HG02870 (cell line): ENCODE results near the gene COL18A1.
"Not testable (repeated sequence)": the region's sequence is repeated elsewhere in the genome, so short reads cannot be mapped to it uniquely, and the experiment has no call there.

ENCODE experiments used
- ATAC-seq: cut with Tn5 transposase; IDR thresholded peaks from one replicate; pipeline ENCODE4 v1.9.1; 2021; ENCODE audit warnings: mild to moderate bottlenecking, moderate library complexity; ENCODE audit not compliant: unreplicated experiment

The COL18A1 gene

GRCh38 chr21:45501081-45502005 lies 96.4 kb downstream of the COL18A1 start:
- not testable (repeated sequence) for ATAC-seq

- no peak for ATAC-seq
Observed at GRCh38 chr21:45502006-45502345, 97.0 kb downstream of the COL18A1 start.

- no peak for ATAC-seq
Observed at GRCh38 chr21:45502600-45502999, 97.6 kb downstream of the COL18A1 start.

- not testable (repeated sequence) for ATAC-seq
Observed at GRCh38 chr21:45503226-45503625, 98.3 kb downstream of the COL18A1 start.

- no peak for ATAC-seq
Observed at GRCh38 chr21:45504021-45504515, 99.1 kb downstream of the COL18A1 start.

GRCh38 chr21:45504516-45505415 lies 99.8 kb downstream of the COL18A1 start:
- no peak for ATAC-seq

DNA sequence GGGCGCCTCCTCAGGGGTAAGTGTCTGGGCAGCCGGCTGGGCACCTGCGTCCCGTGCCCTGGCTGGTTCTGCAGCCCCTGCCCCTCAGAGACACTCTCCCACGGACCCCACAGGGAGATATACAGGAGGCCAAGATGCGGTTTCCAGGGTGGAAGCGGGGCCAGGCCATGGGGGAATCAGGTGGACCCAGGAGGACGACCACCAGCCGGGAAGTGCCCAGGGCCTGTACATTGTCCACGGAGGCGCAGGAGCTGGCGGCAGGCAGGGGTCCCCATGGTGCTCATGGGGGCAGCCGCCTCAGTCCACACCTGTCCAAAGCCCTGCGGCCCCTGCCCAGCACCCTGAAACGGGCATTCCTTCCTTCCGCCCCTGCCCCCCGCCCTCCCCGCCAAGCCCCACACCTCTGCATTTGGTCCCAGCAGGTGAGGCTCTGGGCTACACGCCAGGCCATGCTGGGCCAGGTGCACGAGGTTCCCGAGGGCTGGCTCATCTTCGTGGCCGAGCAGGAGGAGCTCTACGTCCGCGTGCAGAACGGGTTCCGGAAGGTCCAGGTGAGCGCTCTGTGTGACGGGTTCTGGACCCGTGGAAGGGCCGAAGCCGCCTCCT lies 100.6 kb downstream of the COL18A1 start:
- no peak for ATAC-seq

DNA sequence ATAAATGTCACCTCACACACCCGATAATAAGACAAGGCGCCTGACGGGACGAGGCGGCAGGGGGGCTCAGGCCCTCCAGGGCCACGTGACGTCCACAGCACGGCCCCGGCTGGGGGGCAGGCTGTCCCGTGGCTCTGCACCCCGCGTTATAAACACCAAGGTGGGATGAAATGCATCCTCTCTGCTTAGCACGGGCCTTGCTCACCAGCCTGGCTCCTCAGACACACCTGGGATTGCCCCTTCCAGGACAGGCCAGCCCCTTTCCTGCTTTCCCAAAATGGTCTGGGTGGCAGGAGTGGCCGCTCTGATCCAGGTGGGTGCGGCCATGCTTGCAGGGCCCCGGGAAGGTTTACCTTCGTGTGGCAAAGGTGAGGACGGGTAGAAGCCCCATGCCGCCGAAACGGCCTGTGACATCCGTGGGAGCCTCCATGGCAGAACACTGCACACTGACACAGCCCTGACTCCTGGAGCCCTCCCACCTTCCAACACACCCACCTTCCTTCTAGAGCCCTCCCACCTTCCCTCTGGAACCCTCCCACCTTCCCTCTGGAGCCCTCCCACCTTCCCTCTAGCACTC lies 101.4 kb downstream of the COL18A1 start:
- no peak for ATAC-seq

DNA sequence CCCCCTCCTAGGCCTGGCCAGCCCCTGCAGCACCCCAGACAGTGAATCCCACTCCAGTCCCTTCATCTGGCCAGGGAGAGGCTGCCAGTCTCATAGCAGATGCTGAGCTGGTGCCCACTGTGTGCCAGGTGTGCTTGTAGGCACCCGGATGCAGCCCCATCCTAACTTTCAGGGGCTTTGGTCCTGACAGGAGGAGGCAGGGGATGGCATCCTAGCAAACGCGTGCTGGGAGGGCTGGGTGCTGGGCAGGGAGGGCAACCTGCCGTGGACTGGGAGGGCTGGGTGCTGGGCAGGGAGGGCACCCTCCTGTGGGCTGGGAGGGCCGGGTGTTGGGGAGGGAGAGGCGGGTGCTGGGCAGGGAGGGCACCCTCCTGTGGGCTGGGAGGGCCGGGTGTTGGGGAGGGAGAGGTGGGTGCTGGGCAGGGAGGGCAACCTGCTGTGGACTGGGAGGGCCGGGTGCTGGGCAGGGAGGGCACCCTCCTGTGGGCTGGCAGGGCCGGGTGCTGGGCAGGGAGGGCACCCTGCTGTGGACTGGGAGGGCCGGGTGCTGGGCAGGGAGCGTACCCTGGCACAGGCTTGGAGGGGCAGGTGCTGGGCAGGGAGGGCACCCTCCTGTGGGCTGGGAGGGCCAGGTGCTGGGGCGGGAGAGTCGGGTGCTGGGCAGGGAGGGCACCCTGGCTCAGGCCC lies 102.0 kb downstream of the COL18A1 start:
- ATAC-seq, result no peak

- ATAC-seq, result no peak
Observed at GRCh38 chr21:45507523-45507875, 102.5 kb downstream of the COL18A1 start.

- ATAC-seq, result no peak
Observed at GRCh38 chr21:45507888-45508508, 103.0 kb downstream of the COL18A1 start.

- ATAC-seq, result no peak
Observed at GRCh38 chr21:45508607-45509565, 103.9 kb downstream of the COL18A1 start.

DNA sequence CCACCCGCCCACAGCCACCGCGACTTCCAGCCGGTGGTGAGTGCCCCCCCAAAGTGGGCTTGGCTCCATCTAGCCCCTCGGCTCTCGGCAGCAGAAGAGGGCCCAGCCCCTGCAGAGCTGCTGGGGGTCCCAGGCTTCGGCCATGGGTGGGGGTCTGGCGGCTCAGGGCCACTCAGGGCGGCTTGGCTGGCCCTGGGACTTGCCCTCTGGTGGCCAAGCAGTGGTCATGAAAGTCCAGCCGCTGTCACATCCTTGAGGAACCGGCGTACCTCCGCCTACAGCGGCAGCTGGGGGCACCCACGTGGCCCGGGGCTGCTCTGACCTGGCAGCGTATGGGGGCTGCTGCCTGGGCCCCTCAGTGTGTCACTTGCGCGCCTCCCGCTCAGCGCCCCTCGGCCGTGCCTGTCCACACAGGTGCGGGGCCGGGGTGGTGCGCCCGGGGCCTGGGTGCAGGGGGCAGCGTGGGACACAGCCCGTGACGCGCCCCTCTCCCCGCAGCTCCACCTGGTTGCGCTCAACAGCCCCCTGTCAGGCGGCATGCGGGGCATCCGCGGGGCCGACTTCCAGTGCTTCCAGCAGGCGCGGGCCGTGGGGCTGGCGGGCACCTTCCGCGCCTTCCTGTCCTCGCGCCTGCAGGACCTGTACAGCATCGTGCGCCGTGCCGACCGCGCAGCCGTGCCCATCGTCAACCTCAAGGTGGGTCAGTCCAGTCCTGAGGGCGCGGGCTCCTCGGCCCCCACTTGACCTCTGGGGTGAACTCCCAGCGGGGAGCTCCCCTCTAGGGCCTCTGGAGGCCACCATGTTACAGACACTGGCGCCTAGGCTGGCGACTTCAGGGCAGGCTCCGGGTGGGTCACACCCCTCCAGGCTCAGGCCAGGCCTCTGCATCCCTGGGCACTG lies 104.9 kb downstream of the COL18A1 start:
- ATAC-seq, result no peak

- no peak for ATAC-seq
Observed at GRCh38 chr21:45510466-45510955, 105.5 kb downstream of the COL18A1 start.

- ATAC-seq, result no peak
Observed at GRCh38 chr21:45511007-45511406, 106.0 kb downstream of the COL18A1 start.

- ATAC-seq, result no peak
Observed at GRCh38 chr21:45511661-45512431, 106.9 kb downstream of the COL18A1 start.

DNA sequence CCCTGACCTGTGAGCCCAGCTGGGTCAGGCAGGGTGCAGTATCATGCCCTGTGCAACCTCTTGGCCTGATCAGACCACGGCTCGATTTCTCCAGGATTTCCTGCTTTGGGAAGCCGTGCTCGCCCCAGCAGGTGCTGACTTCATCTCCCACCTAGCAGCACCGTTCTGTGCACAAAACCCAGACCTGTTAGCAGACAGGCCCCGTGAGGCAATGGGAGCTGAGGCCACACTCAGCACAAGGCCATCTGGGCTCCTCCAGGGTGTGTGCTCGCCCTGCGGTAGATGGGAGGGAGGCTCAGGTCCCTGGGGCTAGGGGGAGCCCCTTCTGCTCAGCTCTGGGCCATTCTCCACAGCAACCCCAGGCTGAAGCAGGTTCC lies 107.6 kb downstream of the COL18A1 start:
- ATAC-seq, result no peak
